ENCODE measurements around the gene ZNF341. TPM values are rescaled to one million over a fixed set of nuclear protein-coding genes. Genes with fewer than 3 reads are reported as not detected.

Gene ZNF341
- total and polyA plus RNA-seq, 3 experiments from 2014 or later = 2.6 to 5.0 (median 4.5) TPM

- H3K27me3 ChIP-seq (ENCODE audit: insufficient read depth, low read length, poor library complexity, severe bottlenecking) = no peaks in the 10 kb centered on the region
- no peak for DNase-seq
- no peak overlapping the region for H3K27ac ChIP-seq (ENCODE audit: low read depth, low read length)
- Mint-ChIP-seq H3K9me3 (no peaks in the 10 kb centered on the region), H3K4me1 (peaks cover 64 to 89% (median 88%) of the 10 kb centered on the region in 3 donors), H3K36me3 (peaks cover 0 to 43% (median 21%) of the 10 kb centered on the region in 3 donors), H3K27me3 (no peaks in the 10 kb centered on the region), H3K27ac (no peak overlapping the region), H3K4me3 (no peak overlapping the region)
- peaks cover 22% of the 10 kb centered on the region for H3K4me1 ChIP-seq (ENCODE audit: insufficient read depth, low read length)
- H3K36me3 ChIP-seq (ENCODE audit: insufficient read depth, low read length) = no peaks in the 10 kb centered on the region
- H3K4me3 ChIP-seq (ENCODE audit: low read length) = no peak overlapping the region
- POLR2A ChIA-PET = no interaction called here
- CTCF ChIA-PET = no interaction called here
- H3K9me3 ChIP-seq (ENCODE audit: low read length) = no peaks in the 10 kb centered on the region
These were observed 100.5 kb downstream of the ZNF341 start for GRCh38 chr20:33832103-33832804.

GRCh38 chr20:33833333-33833732 is 101.5 kb downstream of the ZNF341 start:
- POLR2A ChIA-PET = no interaction called here
- H3K4me3 ChIP-seq (ENCODE audit: low read length) = no peak overlapping the region
- no peaks in the 10 kb centered on the region for H3K9me3 ChIP-seq (ENCODE audit: low read length)
- no peak for DNase-seq
- Mint-ChIP-seq H3K27me3 (no peaks in the 10 kb centered on the region), H3K9me3 (no peaks in the 10 kb centered on the region), H3K27ac (peak overlapping the region in 6 of 8 donors; percentile 14 to 69 (median 52)), H3K4me1 (peaks cover 64 to 89% (median 88%) of the 10 kb centered on the region in 3 donors), H3K36me3 (peaks cover 0 to 43% (median 21%) of the 10 kb centered on the region in 3 donors), H3K4me3 (no peak overlapping the region)
- CTCF ChIA-PET = no interaction called here
- H3K27ac ChIP-seq (ENCODE audit: low read depth, low read length) = no peak overlapping the region
- no peaks in the 10 kb centered on the region for H3K27me3 ChIP-seq (ENCODE audit: insufficient read depth, low read length, poor library complexity, severe bottlenecking)
- H3K36me3 ChIP-seq (ENCODE audit: insufficient read depth, low read length) = no peaks in the 10 kb centered on the region
- H3K4me1 ChIP-seq (ENCODE audit: insufficient read depth, low read length) = peaks cover 32% of the 10 kb centered on the region

GRCh38 chr20:33835615-33836172 is 103.9 kb downstream of the ZNF341 start:
- Histone ChIP-seq H3K27me3 (ENCODE audit: insufficient read depth, low read length, poor library complexity, severe bottlenecking) (no peaks in the 10 kb centered on the region), H3K4me1 (ENCODE audit: insufficient read depth, low read length) (peaks cover 28% of the 10 kb centered on the region), H3K27ac (ENCODE audit: low read depth, low read length) (no peak overlapping the region), H3K9me3 (ENCODE audit: low read length) (no peaks in the 10 kb centered on the region), H3K36me3 (ENCODE audit: insufficient read depth, low read length) (no peaks in the 10 kb centered on the region), H3K4me3 (ENCODE audit: low read length) (no peak overlapping the region)
- no peaks in the 10 kb centered on the region for H3K9me3 Mint-ChIP-seq
- no peaks in the 10 kb centered on the region for H3K27me3 Mint-ChIP-seq
- H3K27ac Mint-ChIP-seq = peak overlapping the region in 3 of 8 donors; percentile 17 to 52 (median 36)
- ChIA-PET CTCF (interaction anchor here (2.3 kb wide), 1 partner anchor 10 kb away, joined by 6 read pairs; no protein-coding TSS in a partner anchor), POLR2A (no interaction called here)
- peaks cover 63 to 88% (median 88%) of the 10 kb centered on the region in 3 donors for H3K4me1 Mint-ChIP-seq
- peaks cover 0 to 41% (median 18%) of the 10 kb centered on the region in 3 donors for H3K36me3 Mint-ChIP-seq
- no peak overlapping the region for H3K4me3 Mint-ChIP-seq
- DNase-seq = no peak

GRCh38 chr20:33836277-33836676 is 104.5 kb downstream of the ZNF341 start:
- no peaks in the 10 kb centered on the region for H3K27me3 ChIP-seq (ENCODE audit: insufficient read depth, low read length, poor library complexity, severe bottlenecking)
- no peaks in the 10 kb centered on the region for H3K9me3 Mint-ChIP-seq
- no peak overlapping the region for H3K4me3 ChIP-seq (ENCODE audit: low read length)
- H3K27me3 Mint-ChIP-seq = no peaks in the 10 kb centered on the region
- DNase-seq = no peak
- peak overlapping the region in 3 of 8 donors; percentile 9 to 52 (median 17) for H3K27ac Mint-ChIP-seq
- no peak overlapping the region for H3K27ac ChIP-seq (ENCODE audit: low read depth, low read length)
- no peaks in the 10 kb centered on the region for H3K36me3 ChIP-seq (ENCODE audit: insufficient read depth, low read length)
- H3K4me3 Mint-ChIP-seq = no peak overlapping the region
- CTCF ChIA-PET = interaction anchor here (2.3 kb wide), 1 partner anchor 10 kb away, joined by 6 read pairs; no protein-coding TSS in a partner anchor
- no peaks in the 10 kb centered on the region for H3K9me3 ChIP-seq (ENCODE audit: low read length)
- peaks cover 33% of the 10 kb centered on the region for H3K4me1 ChIP-seq (ENCODE audit: insufficient read depth, low read length)
- H3K36me3 Mint-ChIP-seq = peaks cover 0 to 41% (median 18%) of the 10 kb centered on the region in 3 donors
- peaks cover 67 to 94% (median 92%) of the 10 kb centered on the region in 3 donors for H3K4me1 Mint-ChIP-seq
- POLR2A ChIA-PET = no interaction called here

- Histone ChIP-seq H3K27me3 (ENCODE audit: insufficient read depth, low read length, poor library complexity, severe bottlenecking) (no peaks in the 10 kb centered on the region), H3K4me3 (ENCODE audit: low read length) (no peak overlapping the region), H3K4me1 (ENCODE audit: insufficient read depth, low read length) (peaks cover 43% of the 10 kb centered on the region), H3K36me3 (ENCODE audit: insufficient read depth, low read length) (no peaks in the 10 kb centered on the region), H3K9me3 (ENCODE audit: low read length) (no peaks in the 10 kb centered on the region), H3K27ac (ENCODE audit: low read depth, low read length) (no peak overlapping the region)
- Mint-ChIP-seq H3K4me3 (peak overlapping the region in 2 of 7 donors; percentile 10 to 46), H3K27me3 (no peaks in the 10 kb centered on the region), H3K36me3 (peaks cover 0 to 33% (median 18%) of the 10 kb centered on the region in 3 donors), H3K9me3 (no peaks in the 10 kb centered on the region), H3K4me1 (peaks cover 75 to 94% (median 94%) of the 10 kb centered on the region in 3 donors), H3K27ac (peak overlapping the region in 5 of 8 donors; percentile 15 to 81 (median 52))
- ChIA-PET CTCF (interaction anchor here (2.3 kb wide), 1 partner anchor 11 kb away, joined by 6 read pairs; no protein-coding TSS in a partner anchor), POLR2A (no interaction called here)
- DNase-seq = no peak
These were observed 105.5 kb downstream of the ZNF341 start for GRCh38 chr20:33837096-33837830.

GRCh38 chr20:33838035-33838864 is 106.5 kb downstream of the ZNF341 start:
- peaks cover 82 to 98% (median 96%) of the 10 kb centered on the region in 3 donors for H3K4me1 Mint-ChIP-seq
- no peaks in the 10 kb centered on the region for H3K27me3 ChIP-seq (ENCODE audit: insufficient read depth, low read length, poor library complexity, severe bottlenecking)
- H3K27me3 Mint-ChIP-seq = no peaks in the 10 kb centered on the region
- no peak for DNase-seq
- H3K27ac ChIP-seq (ENCODE audit: low read depth, low read length) = no peak overlapping the region
- peak overlapping the region in 1 of 7 donors; percentile 15 for H3K4me3 Mint-ChIP-seq
- H3K4me1 ChIP-seq (ENCODE audit: insufficient read depth, low read length) = peaks cover 53% of the 10 kb centered on the region
- H3K36me3 Mint-ChIP-seq = peaks cover 0 to 26% (median 15%) of the 10 kb centered on the region in 3 donors
- no peak overlapping the region for H3K4me3 ChIP-seq (ENCODE audit: low read length)
- ChIA-PET CTCF (interaction anchor here (2.3 kb wide), 1 partner anchor 12 kb away, joined by 6 read pairs; no protein-coding TSS in a partner anchor), POLR2A (no interaction called here)
- H3K27ac Mint-ChIP-seq = peak overlapping the region in 6 of 8 donors; percentile 13 to 52 (median 26)
- no peaks in the 10 kb centered on the region for H3K36me3 ChIP-seq (ENCODE audit: insufficient read depth, low read length)
- H3K9me3 ChIP-seq (ENCODE audit: low read length) = no peaks in the 10 kb centered on the region
- no peaks in the 10 kb centered on the region for H3K9me3 Mint-ChIP-seq

GRCh38 chr20:33839591-33839990 is 107.8 kb downstream of the ZNF341 start:
- no peaks in the 10 kb centered on the region for H3K27me3 Mint-ChIP-seq
- no peaks in the 10 kb centered on the region for H3K36me3 ChIP-seq (ENCODE audit: insufficient read depth, low read length)
- H3K27me3 ChIP-seq (ENCODE audit: insufficient read depth, low read length, poor library complexity, severe bottlenecking) = no peaks in the 10 kb centered on the region
- POLR2A ChIA-PET = interaction anchor here (0.7 kb wide), 1 partner anchor 349 kb away, joined by 5 read pairs; no protein-coding TSS in a partner anchor
- no peak overlapping the region for H3K27ac ChIP-seq (ENCODE audit: low read depth, low read length)
- H3K4me1 Mint-ChIP-seq = peaks cover 85 to 98% (median 97%) of the 10 kb centered on the region in 3 donors
- no peak for DNase-seq
- H3K9me3 ChIP-seq (ENCODE audit: low read length) = no peaks in the 10 kb centered on the region
- H3K27ac Mint-ChIP-seq = no peak overlapping the region
- CTCF ChIA-PET = no interaction called here
- no peaks in the 10 kb centered on the region for H3K9me3 Mint-ChIP-seq
- peaks cover 66% of the 10 kb centered on the region for H3K4me1 ChIP-seq (ENCODE audit: insufficient read depth, low read length)
- no peak overlapping the region for H3K4me3 Mint-ChIP-seq
- peaks cover 0 to 15% (median 6%) of the 10 kb centered on the region in 3 donors for H3K36me3 Mint-ChIP-seq
- no peak overlapping the region for H3K4me3 ChIP-seq (ENCODE audit: low read length)

All from CD8-positive, alpha-beta memory T cell (primary cell).